GM20000 (cell line): Measurements from ENCODE around the gene TLE6.

Source experiments
- DNase-seq: peaks from one replicate; pipeline ENCODE4 v3.0.0; 2012; ENCODE audit warnings: low spot score
- TF ChIP-seq, protein P1 (sequence below): IDR thresholded peaks from 2 replicates; pipeline ENCODE4 v1.5.1; 2012; ENCODE audit warnings: mild to moderate bottlenecking, control low read depth; ENCODE audit errors: extremely low read depth, missing control alignments

The TLE6 gene

DNA sequence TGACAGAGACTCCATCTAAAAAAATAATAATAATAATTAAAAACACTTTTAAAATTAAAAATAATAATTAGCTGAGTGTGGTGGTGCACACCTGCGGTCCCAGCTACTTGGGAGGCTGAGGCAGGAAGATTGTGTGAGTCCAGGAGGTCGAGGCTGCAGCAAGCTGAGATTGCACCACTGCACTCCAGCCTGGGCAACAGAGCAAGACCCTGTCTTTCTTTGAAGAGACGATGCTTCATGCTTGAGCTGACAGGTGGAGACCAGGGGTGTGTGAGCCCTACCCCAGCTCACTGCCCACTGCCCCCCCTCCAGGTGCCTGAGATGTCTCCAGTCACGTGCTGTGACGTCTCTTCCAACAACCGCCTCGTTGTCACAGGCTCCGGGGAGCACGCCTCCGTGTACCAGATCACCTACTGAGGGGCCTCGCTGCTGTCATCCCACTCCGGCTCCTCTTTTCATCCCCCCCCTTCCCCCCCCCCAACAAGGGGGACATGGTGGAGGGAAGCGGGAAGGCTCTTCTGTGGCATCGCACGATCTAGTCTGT lies 17.3 kb downstream of the TLE6 start:
- TF ChIP-seq, protein P1, sequence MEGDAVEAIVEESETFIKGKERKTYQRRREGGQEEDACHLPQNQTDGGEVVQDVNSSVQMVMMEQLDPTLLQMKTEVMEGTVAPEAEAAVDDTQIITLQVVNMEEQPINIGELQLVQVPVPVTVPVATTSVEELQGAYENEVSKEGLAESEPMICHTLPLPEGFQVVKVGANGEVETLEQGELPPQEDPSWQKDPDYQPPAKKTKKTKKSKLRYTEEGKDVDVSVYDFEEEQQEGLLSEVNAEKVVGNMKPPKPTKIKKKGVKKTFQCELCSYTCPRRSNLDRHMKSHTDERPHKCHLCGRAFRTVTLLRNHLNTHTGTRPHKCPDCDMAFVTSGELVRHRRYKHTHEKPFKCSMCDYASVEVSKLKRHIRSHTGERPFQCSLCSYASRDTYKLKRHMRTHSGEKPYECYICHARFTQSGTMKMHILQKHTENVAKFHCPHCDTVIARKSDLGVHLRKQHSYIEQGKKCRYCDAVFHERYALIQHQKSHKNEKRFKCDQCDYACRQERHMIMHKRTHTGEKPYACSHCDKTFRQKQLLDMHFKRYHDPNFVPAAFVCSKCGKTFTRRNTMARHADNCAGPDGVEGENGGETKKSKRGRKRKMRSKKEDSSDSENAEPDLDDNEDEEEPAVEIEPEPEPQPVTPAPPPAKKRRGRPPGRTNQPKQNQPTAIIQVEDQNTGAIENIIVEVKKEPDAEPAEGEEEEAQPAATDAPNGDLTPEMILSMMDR: no peak

DNA sequence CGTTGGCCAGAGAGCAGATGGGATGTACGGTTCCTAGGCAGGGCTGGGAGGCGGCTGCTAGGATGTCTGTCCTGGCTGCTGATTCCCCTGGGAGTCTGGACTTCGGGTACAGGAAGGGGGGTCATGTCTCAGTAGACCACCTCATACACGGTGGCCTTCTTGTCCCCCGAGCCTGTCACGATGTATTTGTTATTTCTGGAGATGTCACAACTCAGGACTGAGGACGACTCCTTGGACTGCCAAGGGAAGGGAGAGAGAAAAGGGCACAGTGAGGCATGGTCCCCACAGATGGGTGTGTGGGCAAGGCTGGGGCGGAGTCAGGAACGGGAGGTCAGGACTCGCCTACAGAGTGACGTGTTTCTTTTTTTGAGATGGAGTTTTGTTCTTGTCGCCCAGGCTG lies 20.4 kb downstream of the TLE6 start:
- no peak for DNase-seq

More for the DNA sequence above, 17.3 kb downstream of the TLE6 start:
- DNase-seq: no peak

DNA sequence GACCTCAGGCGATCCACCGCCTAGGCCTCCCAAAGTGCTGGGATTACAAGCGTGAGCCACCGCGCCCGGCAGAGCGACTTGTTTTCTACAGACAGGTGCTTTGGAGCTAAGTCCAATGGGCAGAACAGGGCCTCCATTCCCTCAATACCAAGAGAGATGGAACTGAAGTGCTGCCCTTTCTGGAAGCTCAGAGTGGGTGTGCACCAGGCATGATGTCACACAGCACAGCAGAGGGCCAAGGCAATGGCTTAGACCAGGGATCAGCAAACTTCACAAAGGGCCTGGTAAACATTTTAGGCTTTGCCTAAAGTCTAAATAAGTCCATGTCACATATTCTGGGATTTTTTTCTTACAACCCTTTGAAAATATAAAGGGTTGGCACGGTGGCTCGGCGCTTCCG lies 21.3 kb downstream of the TLE6 start:
- TF ChIP-seq, protein P1: no peak

More for the DNA sequence above, 20.4 kb downstream of the TLE6 start:
- TF ChIP-seq, protein P1: no peak

DNA sequence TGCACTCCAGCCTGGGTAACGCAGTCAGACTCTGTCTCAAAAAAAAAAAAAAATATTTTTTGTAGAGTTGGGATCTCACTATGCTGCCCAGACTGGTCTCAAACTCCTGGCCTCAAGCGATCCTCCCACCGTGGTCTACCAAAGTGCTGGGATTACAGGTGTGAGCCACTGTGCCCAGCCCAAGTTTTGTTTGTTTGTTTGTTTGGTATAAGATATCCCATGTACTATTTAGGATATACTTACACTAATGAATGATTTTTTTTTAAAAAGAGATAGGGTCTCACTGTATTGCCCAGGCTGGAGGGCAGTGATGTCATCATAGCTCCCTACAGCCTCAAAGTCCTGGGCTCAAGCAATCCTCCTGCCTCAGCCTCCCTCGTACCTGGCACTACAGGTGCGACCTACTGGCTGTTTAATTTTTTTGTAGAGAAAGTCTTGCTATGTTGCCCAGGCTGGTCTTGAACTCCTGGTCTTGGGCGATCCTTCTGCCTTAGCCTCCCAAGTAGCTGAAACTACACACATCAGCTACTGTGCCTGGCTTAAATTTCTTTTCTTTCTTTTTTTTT lies 24.0 kb downstream of the TLE6 start:
- TF ChIP-seq, protein P1: no peak
- no peak for DNase-seq

More for the DNA sequence above, 21.3 kb downstream of the TLE6 start:
- no peak for DNase-seq

DNA sequence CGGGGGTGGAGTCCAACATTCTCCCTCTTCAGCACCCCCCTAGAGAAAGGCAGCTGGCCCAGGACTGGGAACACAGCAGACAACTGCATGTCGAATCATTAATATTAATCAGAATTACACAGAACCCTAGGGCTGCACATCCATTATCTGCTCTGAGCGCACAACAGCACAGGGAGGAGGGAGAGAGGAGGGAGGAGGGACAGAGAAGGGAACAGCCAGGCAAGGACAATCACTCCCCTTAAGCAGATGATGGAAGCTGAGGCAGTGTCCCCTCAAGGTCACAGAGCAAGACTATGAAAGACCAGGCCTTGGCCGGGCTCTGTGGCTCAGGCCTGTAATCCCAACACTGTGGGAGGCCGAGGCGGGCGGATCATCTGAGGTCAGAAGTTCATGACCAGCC lies 25.7 kb downstream of the TLE6 start:
- TF ChIP-seq, protein P1: no peak
- no peak for DNase-seq

DNA sequence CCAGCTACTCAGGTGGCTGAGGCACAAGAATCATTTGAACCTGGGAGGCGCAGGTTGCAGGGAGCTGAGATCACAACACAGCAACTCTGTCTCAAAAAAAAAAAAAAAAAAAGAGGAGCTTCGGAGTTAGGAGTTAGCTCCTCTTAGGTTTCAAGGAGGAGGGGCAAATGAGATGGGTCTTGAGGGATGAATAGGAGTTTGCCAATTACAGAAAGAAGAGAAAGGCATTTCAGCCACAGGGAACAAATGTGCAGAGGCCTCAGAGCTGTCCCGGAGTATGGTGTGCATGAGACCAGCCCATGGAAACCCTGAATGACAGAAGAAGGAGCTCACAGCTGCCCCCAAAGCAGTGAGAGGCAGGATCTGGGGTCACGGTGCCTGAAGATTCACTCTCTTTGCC lies 27.2 kb downstream of the TLE6 start:
- DNase-seq: no peak
- TF ChIP-seq, protein P1: no peak

DNA sequence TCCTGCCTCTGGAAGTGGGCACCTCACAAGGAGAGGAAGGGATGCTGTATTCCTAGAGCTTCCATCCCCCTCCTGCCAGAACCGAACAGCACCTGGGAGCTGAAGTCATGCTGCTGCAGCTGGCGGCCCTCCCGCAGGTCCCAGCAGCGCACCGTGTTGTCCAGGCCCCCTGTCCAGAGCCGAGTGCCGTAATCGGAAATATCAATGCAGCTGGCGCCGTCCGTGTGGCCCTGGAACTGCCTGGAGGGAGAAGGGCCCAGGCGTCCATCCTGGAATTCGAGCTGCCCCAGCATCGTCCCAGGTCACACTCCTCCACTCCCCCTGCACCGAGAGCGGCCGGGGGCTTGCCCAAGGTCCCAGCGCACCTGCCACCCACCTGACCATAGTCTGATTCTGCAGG lies 28.0 kb downstream of the TLE6 start:
- TF ChIP-seq, protein P1: no peak
- DNase-seq: no peak
